Stimulated activated CD4-positive, alpha-beta T cell treated with anti-CD3 and anti-CD28 coated beads, Interleukin-1b, Interleukin-23, amount 100 ng/mL, for 24 hours (primary cell): ENCODE data around the gene PEX10.

ENCODE experiments used
- DNase-seq, 4 experiments: peaks; one replicate each; pipeline ENCODE4 v3.0.0-alpha.2; 2020; ENCODE audit warnings: low read depth in 4 of 4, low spot score in 1 of 4

The PEX10 gene

DNA sequence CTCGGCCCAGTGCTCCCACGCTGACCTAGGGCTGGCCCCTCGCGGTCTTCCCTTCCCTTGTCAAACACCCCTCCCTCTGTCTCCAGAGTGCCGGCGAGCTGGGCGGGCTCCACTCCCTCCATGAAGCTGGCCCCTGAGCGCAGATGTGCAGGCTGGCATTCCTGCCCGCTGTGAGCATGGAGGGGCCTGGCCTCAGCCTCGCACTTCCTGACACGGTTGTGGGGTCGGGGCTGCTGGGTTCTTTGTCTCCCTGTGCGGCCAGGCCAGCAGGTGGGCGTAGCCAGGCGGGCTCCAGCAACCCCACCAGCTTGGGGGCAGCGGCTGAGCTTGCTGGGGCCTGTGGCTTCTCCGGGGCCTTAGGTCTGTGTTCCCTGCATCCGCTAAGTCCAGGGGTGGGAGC is 14.2 kb upstream of the PEX10 start:
- no peak for DNase-seq

DNA sequence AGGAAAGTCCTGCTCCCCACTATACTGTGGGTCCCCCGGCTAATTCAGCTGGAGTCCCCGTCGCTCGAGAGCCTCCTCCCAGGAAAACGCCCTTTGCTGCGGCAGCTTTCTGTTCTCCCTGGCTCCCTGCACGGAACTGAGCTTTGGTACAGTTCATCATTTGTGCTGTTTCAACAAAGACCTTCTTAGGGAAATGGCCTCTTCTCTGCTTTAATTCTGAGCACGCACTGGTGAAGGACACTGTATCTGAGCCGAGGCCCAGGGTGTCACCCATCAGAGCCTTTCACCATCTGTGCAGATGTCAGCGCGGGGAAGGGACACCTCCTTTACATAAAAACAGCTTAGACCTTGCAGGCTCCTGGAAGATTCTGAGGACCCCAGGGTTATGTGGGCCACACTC is 13.5 kb upstream of the PEX10 start:
- no peak for DNase-seq

DNA sequence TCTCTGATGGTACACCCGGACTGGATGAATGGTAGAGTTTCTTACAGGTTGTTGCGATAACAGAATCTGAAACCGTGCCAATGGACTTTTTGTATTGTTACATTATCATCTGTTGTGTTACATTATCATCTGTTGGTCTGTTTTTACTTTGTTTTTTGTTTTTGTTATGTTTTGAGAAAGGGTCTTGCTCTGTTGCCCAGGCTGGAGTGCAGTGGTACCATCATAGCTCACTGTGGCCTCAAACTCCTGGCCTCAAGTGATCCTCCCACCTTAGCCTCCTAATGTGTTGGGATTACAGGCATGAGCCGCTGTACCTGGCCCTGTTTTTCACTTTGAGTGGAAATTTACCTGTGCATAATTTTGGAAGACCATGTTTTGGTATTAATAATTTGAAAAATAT is 10.2 kb upstream of the PEX10 start:
- no peak for DNase-seq

DNA sequence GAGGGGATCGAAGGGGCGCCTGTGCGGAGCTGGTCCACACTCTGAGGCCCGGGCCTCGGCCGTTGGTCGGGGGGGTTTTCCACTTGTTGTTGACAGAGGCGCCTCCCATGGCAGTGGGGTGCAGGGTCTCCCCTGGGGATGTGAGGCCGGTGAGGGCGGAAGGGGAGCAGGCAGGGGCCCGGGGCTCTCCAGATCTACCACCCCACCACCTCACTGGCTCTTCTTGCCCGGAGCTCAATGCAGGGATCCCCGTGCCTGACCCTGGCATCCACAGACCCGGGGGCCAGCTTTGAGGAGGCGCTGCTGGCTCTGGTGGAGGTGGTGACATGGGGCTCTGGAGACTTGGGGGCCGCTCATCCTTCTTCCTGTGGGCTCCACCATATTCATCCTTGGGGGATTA is 7.1 kb upstream of the PEX10 start:
- no peak for DNase-seq

DNA sequence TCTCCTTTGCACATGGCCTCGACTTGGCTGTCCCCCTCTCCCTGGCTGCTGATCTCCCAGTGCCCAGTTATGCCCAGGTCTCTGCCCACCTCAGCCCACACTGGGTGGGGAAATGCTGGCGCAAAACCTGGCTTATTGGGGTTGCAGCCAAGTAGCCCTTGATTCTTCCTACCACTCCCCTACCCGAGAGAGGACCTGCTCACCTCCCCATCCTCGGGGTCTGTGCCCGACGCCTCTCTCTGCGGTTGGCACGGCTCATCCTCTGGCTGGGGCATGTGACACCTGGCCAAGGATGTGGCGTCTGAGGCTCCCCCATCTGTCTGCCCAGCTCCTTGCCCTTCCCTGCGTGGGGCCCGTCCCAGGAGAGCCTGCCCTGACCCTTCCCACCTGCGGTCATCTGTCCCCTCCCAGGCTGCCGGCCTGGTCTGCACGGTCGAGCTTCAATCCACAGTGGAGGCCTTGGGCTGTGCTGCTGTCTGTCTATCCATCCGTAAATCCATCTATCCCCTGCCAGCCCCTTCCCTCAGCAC is 6.5 kb upstream of the PEX10 start:
- DNase-seq: no peak

DNA sequence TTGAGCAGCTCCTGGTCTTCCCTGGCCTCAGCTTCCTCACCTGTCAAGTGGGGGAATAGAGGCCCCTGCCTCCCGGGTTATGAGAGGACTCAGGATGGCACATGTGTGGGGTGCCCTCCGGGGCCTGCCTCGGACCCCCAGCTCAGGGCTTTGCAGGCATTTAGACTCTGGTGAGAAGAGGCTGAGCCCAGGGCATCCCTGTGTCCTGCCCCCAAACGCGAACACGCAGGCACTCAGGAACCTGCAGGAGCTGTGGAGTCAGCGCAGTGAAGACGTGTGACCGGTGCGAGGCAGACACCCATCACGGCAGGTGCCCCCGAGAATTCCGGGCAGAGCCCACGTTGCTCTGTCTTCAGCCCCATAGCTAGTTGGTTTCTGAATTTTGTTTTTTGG is 5.5 kb upstream of the PEX10 start:
- DNase-seq: no peak

DNA sequence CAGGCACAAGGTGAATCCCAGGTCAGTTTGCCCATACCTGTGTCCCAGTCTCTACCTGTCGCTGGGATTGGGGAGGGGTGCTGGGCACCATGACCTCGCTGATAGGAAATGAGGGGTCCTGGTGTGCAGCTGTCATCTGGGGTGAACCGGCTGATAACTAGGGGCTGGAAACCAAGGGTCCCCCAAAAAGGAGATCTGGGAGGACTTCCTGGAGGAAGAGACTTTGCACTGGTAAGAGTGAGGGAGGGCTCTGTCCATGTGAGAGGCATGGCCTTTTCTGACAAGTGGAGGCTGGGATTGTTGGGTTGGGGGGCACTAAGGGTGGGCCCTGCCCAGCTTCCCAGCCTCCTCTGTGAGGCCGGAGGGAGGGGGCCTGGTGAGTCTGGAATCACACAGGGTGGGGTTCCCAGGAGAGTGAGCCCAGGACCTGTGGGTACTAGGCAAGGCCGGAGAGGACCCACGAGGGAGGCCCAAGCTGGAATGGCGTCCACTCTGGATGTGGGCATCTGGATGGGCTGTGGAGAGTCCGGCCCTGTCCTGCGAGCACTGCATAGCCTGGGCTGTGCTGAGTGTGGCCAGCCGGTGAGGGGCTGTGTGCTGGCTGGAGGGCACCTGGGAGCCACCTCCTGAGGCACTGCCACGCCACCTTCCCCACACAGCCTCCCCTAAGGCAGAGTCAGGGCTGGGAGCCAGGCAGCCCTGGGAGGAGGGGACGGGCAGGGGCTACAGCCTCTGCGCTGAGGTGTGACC is 4.9 kb upstream of the PEX10 start:
- no peak for DNase-seq

DNA sequence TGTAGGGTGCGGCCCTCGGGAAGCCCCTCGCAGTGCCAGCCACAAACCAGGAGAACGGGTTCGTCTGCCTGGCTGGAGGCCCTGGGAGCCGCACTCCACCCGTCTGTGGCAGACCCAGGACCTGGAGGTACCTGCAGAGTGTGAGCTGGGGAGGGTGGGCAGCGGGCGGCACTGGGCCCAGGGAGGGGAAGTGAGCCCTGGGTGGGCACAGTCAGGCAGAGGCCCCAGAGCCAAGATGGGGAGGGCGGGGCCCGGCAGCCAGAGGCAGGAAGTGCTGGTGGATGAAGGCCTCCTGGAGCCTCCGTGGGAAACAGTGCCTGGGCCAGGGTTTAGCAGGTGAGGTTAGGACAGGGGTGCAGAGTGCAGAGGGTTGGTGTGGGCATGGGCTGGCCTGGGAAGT is 4.0 kb upstream of the PEX10 start:
- DNase-seq: no peak

DNA sequence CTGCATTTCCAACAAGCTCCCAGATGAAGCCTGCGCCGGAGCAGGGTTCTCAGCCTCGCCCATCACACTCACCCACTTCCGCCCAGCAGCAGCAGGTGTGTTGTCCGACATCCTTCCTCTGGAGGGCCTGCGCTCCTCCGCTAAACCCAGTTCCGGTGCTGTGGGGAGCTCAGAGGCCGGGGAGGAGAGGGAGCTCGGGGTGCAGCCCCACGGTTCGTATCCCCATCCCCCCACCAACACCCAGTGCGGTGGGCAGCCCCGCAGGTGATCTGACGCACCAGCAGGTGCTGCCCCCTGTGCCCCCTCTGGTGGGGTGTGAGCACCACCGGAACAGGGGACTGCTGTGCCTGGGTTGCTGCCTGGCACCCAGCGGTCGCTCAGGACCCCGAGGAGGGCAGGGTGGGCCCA is 3.4 kb upstream of the PEX10 start:
- no peak for DNase-seq

DNA sequence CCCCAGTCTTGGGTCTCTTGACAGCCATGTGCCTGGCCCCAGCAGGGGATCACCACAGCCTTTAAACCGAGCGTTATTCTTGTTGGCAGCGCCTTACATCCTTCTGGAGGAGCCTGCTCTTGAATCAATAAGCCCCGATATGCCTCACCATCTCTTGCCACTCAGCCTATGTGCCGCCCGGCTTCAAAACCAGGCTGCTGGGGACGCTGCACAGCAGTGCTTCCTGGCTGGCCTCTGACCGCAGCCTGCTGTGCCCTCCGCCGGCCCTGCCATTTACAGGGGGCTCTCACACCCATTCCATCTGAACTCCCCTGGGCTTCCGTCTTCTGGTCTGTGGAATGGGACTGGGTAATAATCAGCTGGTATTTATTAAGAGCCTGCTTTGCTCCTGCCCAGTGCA is 3.0 kb upstream of the PEX10 start:
- no peak for DNase-seq

DNA sequence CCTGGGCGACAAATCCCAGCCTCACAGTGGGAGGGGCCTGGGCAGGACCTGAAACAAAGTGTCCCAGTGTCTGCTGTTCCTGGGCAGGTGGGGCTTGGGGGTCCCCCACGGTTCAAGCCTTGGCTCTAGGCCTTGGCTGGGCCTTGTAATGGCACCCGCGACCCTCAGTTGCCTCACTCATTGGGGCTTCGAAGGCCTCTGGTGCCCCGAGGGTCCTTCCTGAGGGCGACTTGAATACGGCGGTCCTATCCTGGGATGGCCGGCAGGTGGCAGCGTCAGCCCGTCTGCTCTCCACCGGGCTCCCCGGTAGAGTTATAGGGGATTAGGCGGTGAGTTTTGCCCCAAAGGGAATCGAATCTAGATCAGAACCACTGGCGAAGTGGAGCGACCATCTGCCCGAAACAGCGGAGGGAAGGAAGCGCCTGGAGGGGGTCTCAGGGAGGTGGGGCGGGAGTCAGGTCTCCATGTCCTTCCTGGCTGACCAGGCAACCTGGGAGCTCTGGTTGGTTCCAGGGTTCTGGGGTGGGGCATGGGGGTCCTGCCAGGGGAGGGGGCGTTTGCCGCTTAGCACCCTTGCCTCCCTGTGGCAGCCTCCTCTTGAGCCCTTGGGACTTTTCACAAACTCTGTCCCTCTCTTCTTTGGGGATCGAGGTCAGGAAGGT is 2.1 kb upstream of the PEX10 start:
- peak in 3 of 4 experiments; percentile 62 to 72 (median 68) for DNase-seq

DNA sequence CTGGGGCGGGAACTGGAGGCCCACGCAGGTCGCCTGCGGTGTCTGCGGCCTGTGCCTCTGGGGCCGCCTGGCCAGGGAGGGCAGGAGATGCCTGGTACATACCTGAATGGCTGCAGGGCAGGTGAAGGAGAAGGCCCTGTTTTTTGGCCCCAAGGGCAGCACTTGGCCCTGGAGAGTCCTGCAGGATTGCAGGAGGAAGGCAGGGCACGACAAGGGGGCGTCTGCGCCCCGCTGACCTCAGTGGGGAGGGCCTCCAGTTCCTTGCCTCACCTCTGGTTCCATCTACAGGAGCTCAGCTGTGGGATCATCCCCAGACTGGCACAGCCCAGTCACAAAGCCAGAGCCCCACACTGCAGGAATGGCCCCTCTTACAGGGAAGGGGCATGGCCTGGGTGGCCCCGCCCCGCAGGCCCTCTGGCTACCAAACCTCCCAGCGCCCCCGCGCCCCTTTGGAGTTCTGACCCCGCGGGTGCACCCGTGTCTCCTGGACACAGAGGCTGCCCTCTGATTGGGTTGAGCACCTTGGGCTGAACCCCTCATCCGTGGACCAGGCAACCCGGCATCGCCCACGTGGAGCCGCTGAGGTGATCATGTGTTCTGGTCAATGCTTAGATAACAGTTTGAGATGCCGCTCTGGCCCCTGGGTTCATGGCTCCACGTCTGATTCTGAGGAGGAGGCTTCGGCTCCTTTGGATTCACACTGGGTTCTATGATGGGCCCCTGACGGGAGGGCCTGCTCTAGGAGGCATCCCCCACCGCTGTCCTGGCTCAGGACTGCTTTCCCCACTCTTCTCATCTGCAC is 1.3 kb upstream of the PEX10 start:
- DNase-seq: no peak

DNA sequence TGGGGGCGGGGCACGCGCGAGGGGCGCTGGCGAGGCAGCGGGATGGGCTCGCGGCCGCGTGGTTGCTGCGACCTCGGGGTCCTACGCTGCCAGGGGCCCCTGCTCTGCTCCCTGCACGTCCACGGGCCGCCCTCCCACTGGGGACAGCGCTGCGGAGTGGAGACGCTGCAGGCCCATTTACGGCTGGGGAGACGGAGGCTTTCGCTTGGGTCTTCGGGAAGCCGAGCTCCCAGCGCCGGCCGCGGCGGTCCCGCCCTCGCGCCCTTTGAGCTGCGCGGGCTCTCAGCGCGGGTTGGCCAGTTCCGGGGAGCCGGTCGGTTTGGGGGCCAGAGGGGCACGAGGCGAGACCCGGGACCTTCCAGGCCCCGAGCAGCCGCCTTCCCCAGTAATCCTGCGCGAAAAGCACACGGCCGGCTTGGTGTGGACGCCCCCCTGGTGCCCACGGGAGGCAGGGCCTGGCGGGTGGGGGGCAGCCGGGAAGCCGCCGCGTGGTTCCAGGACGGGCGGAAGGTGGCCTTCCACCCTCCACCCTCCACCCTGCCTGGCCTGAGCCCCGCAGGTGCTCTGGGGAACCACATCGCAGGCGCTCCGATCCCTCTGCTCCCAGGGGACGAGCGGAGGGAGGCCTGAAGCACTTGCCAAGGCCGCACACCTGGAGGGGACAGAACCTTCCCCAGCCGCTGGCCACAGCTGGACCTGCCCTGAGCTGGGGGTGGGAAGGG is 570 bp upstream of the PEX10 start:
- no peak for DNase-seq

DNA sequence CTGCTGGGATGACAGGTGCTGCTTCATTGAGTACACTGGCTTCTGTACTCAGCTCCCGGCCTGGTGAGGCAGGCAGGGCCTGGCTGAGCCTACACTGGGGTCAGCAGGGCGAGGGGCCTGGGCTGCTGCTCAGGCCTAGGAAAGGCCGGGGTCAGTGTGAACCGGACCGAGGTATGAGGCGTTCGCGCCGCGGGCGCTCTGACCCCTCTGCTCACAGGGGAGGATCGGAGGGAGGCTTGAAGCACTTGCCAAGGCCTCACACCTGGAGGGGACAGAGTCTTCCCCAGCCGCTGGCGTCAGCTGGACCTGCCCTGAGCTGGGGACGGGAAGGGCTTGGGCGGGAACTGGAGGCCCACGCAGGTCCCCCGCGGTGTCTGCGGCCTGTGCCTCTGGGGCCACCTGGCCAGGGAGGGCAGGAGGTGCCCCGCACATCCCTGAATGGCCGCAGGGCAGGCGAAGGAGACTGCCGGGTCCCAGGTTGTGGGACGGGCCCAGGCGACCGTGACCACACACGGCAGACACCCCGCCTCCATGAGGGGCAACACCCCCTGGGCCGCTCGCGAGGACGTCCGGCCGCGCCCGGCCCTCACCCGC is 466 bp downstream of the PEX10 start:
- no peak for DNase-seq

DNA sequence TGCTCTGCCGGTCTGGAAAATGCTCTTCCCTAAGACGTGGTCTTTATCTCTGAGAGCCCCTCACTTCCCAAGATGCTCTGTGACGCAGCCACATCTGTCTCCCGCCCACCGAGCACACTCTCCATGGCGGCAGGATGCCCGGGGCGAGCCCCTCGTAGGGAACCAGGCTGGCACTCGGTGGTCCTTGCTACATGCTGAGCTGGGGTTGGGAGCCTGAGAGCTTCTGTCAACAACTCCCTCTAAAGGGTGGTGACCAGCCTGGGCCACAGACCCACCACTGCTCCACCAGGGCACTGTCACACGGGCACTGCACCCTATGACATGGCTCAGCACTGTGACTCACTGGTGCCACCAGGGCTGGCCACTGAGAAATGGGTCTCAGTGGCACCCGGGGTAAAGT is 2.6 kb downstream of the PEX10 start:
- no peak for DNase-seq

DNA sequence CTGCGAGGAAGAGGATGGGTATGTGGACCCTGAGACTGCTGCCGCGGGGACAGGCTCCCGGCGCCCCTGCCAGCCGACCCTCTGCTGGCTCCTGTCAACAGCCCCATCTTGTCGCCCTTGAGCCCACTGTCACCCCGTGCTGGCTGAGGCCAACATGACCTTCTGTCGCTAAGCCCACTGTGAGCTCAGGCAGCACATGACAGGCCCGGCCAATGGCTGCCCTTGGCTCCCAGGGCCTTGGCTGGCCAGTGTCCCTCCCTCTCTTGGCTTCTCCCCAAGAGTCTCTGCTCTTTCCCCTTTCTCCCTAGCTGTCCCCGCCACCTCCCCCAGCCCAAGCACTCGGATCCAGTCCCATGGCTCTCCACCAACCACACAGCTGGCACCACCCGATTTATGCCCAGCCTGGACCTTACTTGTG is 3.5 kb downstream of the PEX10 start:
- DNase-seq: no peak

DNA sequence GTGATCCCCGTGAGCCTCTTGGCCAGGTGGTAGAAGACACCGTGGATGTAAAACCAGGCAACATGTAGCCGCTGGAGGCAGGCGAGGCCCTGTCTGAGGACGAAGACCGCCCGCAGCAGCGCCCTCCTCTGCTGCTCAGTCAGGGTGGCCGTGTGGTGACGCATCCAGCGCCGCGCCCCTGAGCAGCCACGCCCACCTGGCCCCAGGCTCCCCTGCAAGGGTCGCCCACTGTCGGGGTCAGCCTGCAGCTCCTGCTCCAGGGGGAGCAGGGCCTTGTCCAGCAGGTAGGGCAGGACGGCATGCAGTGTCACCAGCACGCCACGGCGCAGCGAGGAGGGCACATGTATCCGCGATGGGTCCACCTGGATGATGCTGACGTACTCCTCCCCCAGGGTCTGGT is 3.9 kb downstream of the PEX10 start:
- no peak for DNase-seq

DNA sequence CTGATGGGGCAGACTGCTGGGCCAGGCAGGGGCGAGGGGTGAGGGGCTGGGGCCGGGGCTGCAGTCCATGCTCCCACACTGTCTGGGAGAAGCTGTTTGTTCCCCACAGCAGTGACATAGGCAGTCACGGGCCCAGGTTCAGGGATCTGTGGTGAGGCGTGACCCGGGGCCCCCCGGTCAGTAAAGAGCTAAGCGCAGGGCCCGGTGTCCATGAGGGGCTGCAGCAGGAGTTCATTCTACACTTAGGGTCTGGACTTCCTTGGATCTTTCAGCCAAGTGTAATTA is 4.4 kb downstream of the PEX10 start:
- DNase-seq: no peak

DNA sequence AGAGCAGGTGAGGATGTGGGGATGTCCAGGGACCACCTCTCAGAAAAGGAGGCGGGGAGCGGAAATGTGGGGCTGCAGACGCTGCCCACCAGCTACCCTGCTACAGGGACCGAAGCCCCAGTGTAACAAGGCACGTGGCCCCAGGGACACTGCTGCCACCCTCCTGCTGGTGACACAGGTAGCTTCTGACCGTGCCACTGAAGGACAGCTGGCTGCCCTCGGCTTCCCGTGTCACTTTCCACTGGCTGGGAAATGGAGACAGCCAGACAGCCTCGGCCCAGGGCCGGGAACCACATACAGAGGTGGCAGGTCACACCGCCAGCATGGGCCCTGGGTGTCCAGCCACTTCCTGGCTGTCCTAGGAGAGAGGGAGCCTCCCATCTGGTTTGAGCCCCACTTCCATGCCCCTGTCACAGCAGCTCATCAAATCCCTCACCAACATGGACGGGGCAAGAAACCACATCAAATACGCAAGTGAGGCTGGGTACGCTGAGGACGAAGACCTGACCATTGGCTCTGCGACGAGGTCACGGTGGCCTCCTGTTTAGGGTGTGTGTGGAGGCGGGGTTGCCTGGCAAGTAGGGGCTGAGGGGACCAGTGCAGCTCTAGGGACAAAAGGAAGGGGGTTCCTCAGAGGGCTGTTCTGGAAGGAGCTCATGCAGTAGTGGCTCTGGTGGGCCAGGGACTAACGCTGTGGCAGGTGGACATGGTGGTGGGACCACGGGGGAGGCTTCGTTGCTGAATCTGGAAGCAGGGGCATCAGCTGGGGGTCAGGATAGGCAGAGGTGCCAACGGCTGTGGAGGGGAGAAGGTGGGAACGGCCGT is 5.0 kb downstream of the PEX10 start:
- no peak for DNase-seq

DNA sequence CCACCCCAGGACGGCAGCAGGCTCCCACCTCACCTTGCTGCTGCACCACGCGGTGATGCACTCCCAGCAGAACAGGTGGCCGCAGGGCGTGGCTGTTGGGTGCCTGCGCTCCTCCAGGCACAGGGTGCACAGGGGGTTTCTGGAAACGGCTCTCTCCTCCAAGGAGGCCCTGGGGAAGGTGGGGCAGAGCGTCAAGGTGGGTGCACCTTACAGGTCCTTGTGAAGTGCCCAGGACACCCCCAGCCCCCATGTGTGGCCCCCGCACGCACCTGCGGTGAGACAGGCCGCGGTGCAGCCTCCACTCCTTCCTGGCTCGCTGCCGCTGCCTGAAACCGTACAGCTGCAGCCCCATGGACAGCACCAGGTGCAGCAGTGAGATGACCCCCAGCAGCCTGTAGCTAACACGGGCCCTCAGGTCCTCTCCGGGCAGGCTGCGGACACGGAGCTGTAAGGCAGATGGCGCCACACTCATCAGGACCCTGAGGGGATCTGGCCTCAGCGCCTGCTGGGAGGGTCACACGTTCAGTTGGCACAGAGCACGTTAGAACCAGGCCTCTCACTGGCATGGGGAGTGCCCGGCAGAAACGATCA is 5.8 kb downstream of the PEX10 start:
- DNase-seq: no peak
